ENCODE measurements around the gene ZNF200. TPM values are rescaled to one million over a fixed set of nuclear protein-coding genes. Genes with fewer than 3 reads are reported as not detected.

ZNF200 gene
- total and polyA plus RNA-seq, 10 donors, result 4.2 to 24.4 (median 15.1) TPM

DNA sequence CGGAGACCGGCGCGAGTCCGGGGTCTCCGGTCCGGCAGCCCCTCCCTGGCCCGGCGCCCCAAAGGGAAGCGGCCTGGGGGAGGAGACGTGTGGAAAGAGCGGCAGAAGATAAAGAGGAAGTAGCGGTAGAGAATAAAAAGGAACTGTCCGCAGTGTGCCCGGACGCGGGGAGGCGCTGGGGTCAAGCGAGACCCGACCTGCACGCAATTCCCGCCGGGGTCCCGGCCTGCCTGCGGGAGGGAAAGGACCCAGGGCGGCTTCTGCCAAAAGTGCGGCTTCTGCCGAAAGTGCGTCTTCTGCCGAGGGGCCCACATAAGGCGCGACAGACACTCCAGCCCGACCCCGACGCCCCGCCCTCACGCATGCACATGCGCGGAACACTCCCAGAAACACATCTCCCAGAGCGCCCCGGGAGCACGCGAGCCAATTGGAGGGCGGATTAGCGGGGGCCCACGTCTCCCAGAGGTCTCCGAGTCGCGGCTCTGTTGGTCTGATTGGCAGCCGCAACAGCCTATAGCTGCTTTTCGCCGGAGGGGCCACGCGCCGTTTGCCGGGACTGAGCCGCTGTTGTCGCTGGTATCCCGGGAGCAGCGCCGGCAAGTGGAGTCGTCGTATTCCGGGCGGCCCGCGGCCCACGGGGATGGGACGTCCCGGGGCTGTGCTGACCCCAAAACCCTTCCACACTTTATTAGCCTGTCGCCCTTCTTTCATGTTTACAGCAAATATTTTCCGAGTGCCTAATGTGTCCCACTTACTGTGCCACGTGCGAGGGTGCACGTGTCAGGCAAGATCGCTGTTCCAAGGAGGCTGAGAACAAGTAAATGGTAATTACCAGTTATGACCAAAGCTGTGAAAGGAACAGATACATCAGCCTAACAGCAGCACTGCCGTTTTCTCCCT, 29.4 kb upstream of the ZNF200 start:
- no peaks in the 10 kb centered on the region for H3K27me3 ChIP-seq (replicated peaks in 1 of 7)
- H3K9me3 ChIP-seq, result peaks cover 0 to 13% (median 0%) of the 10 kb centered on the region in 8 donors
- 1 to 2% (median 1%) methylated on average over 68 to 77 of the region's 77 CpGs for WGBS, 5 donors
- intact Hi-C loops (cut with DNase I; ENCODE audit: low total_unique reads), result no loop called here
- H3K4me1 ChIP-seq, result peaks cover 21 to 76% (median 46%) of the 10 kb centered on the region in 6 donors
- peak overlapping the region; percentile 96 to 100 (median 99) for H3K27ac ChIP-seq
- TF ChIP-seq POLR2A (IDR thresholded peaks at IDR 0.05), result peak in 2 of 3 donors; percentile 72 to 75
- TF ChIP-seq, protein P1, sequence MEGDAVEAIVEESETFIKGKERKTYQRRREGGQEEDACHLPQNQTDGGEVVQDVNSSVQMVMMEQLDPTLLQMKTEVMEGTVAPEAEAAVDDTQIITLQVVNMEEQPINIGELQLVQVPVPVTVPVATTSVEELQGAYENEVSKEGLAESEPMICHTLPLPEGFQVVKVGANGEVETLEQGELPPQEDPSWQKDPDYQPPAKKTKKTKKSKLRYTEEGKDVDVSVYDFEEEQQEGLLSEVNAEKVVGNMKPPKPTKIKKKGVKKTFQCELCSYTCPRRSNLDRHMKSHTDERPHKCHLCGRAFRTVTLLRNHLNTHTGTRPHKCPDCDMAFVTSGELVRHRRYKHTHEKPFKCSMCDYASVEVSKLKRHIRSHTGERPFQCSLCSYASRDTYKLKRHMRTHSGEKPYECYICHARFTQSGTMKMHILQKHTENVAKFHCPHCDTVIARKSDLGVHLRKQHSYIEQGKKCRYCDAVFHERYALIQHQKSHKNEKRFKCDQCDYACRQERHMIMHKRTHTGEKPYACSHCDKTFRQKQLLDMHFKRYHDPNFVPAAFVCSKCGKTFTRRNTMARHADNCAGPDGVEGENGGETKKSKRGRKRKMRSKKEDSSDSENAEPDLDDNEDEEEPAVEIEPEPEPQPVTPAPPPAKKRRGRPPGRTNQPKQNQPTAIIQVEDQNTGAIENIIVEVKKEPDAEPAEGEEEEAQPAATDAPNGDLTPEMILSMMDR (IDR thresholded peaks at IDR 0.05 in 8 of 11, conservative IDR thresholded peaks at IDR 0.05 in 3 of 11), result peak in 6 of 11 experiments; percentile 19 to 46 (median 32)
- TF ChIP-seq POLR2AphosphoS5 (IDR thresholded peaks at IDR 0.05), result peak; percentile 96 to 98 (median 97)
- DNase-seq, result peak; percentile 99
- peaks cover 0 to 46% (median 3%) of the 10 kb centered on the region in 6 donors for H3K36me3 ChIP-seq
- peak overlapping the region; percentile 73 to 94 (median 80) for H3K4me3 ChIP-seq

DNA sequence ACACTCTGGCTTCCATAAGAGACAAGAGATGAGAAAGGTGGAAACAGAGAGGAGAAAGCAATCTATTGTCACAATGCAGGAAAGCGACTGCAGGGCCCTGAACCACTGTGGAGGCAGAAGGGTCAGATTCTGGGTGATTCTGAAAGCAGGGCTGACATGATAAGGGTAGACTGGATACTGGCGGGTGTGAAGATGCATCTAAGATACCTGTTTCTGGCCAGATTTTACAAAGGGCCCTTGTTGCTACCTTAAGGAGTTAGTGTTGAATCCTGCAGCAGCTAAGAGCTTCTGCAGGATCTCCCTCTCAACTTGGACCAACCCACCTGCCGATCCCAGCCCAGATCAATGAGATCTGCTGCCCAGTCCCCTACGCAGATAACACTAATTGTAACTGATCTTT, 27.6 kb upstream of the ZNF200 start:
- peak overlapping the region in 1 of 8 donors; percentile 91 for H3K4me3 ChIP-seq
- WGBS, 5 donors, result 95 to 97% (median 96%) methylated on average over 4 of the region's 4 CpGs
- peak overlapping the region; percentile 96 to 100 (median 99) for H3K27ac ChIP-seq
- peaks cover 0 to 13% (median 0%) of the 10 kb centered on the region in 8 donors for H3K9me3 ChIP-seq
- H3K36me3 ChIP-seq, result peaks cover 0 to 27% (median 3%) of the 10 kb centered on the region in 6 donors
- no peak for DNase-seq
- H3K4me1 ChIP-seq, result peaks cover 9 to 71% (median 36%) of the 10 kb centered on the region in 6 donors
- TF ChIP-seq POLR2AphosphoS5 (IDR thresholded peaks at IDR 0.05) (no peak), POLR2A (IDR thresholded peaks at IDR 0.05) (no peak)
- TF ChIP-seq, protein P1 (IDR thresholded peaks at IDR 0.05 in 8 of 11, conservative IDR thresholded peaks at IDR 0.05 in 3 of 11), result no peak
- peaks cover 0 to 10% (median 0%) of the 10 kb centered on the region in 7 donors for H3K27me3 ChIP-seq (replicated peaks in 1 of 7)
- intact Hi-C loops (cut with DNase I; ENCODE audit: low total_unique reads), result no loop called here

DNA sequence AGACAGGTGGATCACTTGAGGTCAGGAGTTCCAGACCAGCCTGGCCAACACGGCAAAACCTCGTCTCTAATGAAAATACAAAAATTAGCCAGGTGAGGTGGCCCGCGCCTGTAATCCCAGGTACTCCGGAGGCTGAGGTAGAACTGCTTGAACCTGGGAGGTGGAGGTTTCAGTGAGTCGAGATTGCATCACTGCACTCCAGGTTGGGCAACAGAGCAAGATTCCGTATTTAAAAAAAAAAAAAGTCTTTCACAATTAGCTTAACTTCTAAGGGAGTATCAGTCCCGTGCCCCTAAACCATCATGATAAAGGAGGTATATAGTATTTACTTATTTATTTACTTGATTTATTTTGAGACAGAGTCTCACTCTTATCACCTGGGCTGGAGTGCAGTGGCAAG, 24.9 kb upstream of the ZNF200 start:
- TF ChIP-seq, protein P1 (IDR thresholded peaks at IDR 0.05 in 8 of 11, conservative IDR thresholded peaks at IDR 0.05 in 3 of 11), result no peak
- no peak for TF ChIP-seq POLR2A (IDR thresholded peaks at IDR 0.05)
- TF ChIP-seq POLR2AphosphoS5 (IDR thresholded peaks at IDR 0.05), result no peak
- no peak for DNase-seq
- intact Hi-C loops (cut with DNase I; ENCODE audit: low total_unique reads), result no loop called here
- peaks cover 0 to 1% (median 0%) of the 10 kb centered on the region in 6 donors for H3K36me3 ChIP-seq
- peak overlapping the region in 7 of 8 donors; percentile 71 to 96 (median 86) for H3K27ac ChIP-seq
- 62 to 90% (median 76%) methylated on average over 8 of the region's 8 CpGs for WGBS, 5 donors
- peaks cover 0 to 30% (median 0%) of the 10 kb centered on the region in 7 donors for H3K27me3 ChIP-seq (replicated peaks in 1 of 7)
- peak overlapping the region in 1 of 8 donors; percentile 60 for H3K4me3 ChIP-seq
- H3K9me3 ChIP-seq, result no peaks in the 10 kb centered on the region
- H3K4me1 ChIP-seq, result peaks cover under 1 to 62% (median 11%) of the 10 kb centered on the region in 6 donors
